H9 (cell line): Measurements from ENCODE around the gene APOLD1. TPM values are rescaled to one million over a fixed set of nuclear protein-coding genes. Genes with fewer than 3 reads are reported as not detected.

ENCODE experiments used
- DNase-seq: peaks from one replicate; pipeline ENCODE4 v3.0.0-alpha.2; 2017
- H2AFZ ChIP-seq: one replicate; pipeline ENCODE4 v1.6.1; 2013; ENCODE audit warnings: mild to moderate bottlenecking, low read length, control low read depth, moderate library complexity
- H2AK5ac ChIP-seq: 2 replicates; pipeline ENCODE4 v1.6.1; 2013; ENCODE audit warnings: low read length, control low read depth, mixed read lengths; ENCODE audit not compliant: insufficient read length
- H2BK120ac ChIP-seq: one replicate; pipeline ENCODE4 v1.6.1; 2013; ENCODE audit warnings: low read depth, mild to moderate bottlenecking, low read length, control low read depth, inconsistent platforms; ENCODE audit not compliant: poor library complexity, severe bottlenecking
- H2BK12ac ChIP-seq: 2 replicates; pipeline ENCODE4 v1.6.1; 2013; ENCODE audit warnings: low read length, control low read depth, mixed read lengths, low read depth; ENCODE audit not compliant: insufficient read length
- H2BK15ac ChIP-seq: 2 replicates; pipeline ENCODE4 v1.6.1; 2013; ENCODE audit warnings: low read depth, low read length, control low read depth
- H2BK20ac ChIP-seq: one replicate; pipeline ENCODE4 v1.6.1; 2013; ENCODE audit warnings: low read depth, mild to moderate bottlenecking, low read length, control low read depth, inconsistent platforms; ENCODE audit not compliant: poor library complexity, severe bottlenecking
- H2BK5ac ChIP-seq: 2 replicates; pipeline ENCODE4 v1.6.1; 2013; ENCODE audit warnings: low read length, control low read depth, mixed read lengths; ENCODE audit not compliant: insufficient read length
- H3K14ac ChIP-seq: 2 replicates; pipeline ENCODE4 v1.6.1; 2013; ENCODE audit warnings: low read length, control low read depth; ENCODE audit not compliant: insufficient read depth
- H3K18ac ChIP-seq: 2 replicates; pipeline ENCODE4 v1.6.1; 2013; ENCODE audit warnings: low read depth, mild to moderate bottlenecking, mixed read lengths, low read length, control low read depth; ENCODE audit not compliant: insufficient read length
- H3K23ac ChIP-seq: 2 replicates; pipeline ENCODE4 v1.6.1; 2013; ENCODE audit warnings: low read length, control low read depth, mixed read lengths, low read depth; ENCODE audit not compliant: insufficient read length
- H3K23me2 ChIP-seq: 2 replicates; pipeline ENCODE4 v1.6.1; 2013; ENCODE audit warnings: low read depth, mild to moderate bottlenecking, mixed read lengths, low read length, control low read depth; ENCODE audit not compliant: insufficient read length, poor library complexity, severe bottlenecking
- H3K27ac ChIP-seq: 2 replicates; pipeline ENCODE4 v1.5.1; 2013; ENCODE audit warnings: low read length, control low read depth, mixed read lengths, low read depth; ENCODE audit not compliant: insufficient read length
- H3K27me3 ChIP-seq: 2 replicates; pipeline ENCODE4 v1.6.1; 2013; ENCODE audit warnings: low read length, control low read depth, inconsistent platforms; ENCODE audit not compliant: insufficient read depth
- H3K4ac ChIP-seq: 2 replicates; pipeline ENCODE4 v1.6.1; 2013; ENCODE audit warnings: low read depth, mild to moderate bottlenecking, control low read depth, inconsistent platforms, low read length, moderate library complexity
- H3K4me1 ChIP-seq: 2 replicates; pipeline ENCODE4 v1.6.1; 2013; ENCODE audit warnings: low read length, control low read depth, inconsistent platforms; ENCODE audit not compliant: insufficient read depth
- H3K4me2 ChIP-seq: 2 replicates; pipeline ENCODE4 v1.6.1; 2013; ENCODE audit warnings: low read length, control low read depth, mixed read lengths; ENCODE audit not compliant: insufficient read length, insufficient read depth
- H3K56ac ChIP-seq: 2 replicates; pipeline ENCODE4 v1.6.1; 2013; ENCODE audit warnings: low read depth, mild to moderate bottlenecking, mixed read lengths, low read length, control low read depth; ENCODE audit not compliant: insufficient read length
- H3K79me1 ChIP-seq: 2 replicates; pipeline ENCODE4 v1.6.1; 2013; ENCODE audit warnings: low read depth, mild to moderate bottlenecking, moderate library complexity, low read length, control low read depth, inconsistent platforms; ENCODE audit not compliant: insufficient read depth, poor library complexity, severe bottlenecking
- H3K79me2 ChIP-seq: 2 replicates; pipeline ENCODE4 v1.6.1; 2013; ENCODE audit warnings: low read length, control low read depth, inconsistent platforms; ENCODE audit not compliant: insufficient read depth
- H3K9ac ChIP-seq: 2 replicates; pipeline ENCODE4 v1.6.1; 2013; ENCODE audit warnings: low read length, control low read depth, mixed read lengths; ENCODE audit not compliant: insufficient read length; ENCODE audit errors: extremely low read depth
- H3K9me3 ChIP-seq: one replicate; pipeline ENCODE4 v1.6.1; 2013; ENCODE audit warnings: low read depth, low read length, inconsistent platforms; ENCODE audit not compliant: control insufficient read depth
- H3T11ph ChIP-seq: one replicate; pipeline ENCODE4 v1.6.1; 2013; ENCODE audit warnings: mild to moderate bottlenecking, low read length, control low read depth, inconsistent platforms
- H4K20me1 ChIP-seq: one replicate; pipeline ENCODE4 v1.6.1; 2013; ENCODE audit not compliant: control insufficient read depth, insufficient read length, insufficient read depth
- H4K5ac ChIP-seq: 2 replicates; pipeline ENCODE4 v1.6.1; 2013; ENCODE audit warnings: low read depth, mild to moderate bottlenecking, mixed read lengths, low read length, control low read depth; ENCODE audit not compliant: insufficient read length
- H4K8ac ChIP-seq: replicated peaks from 2 replicates; pipeline ENCODE4 v1.6.1; 2013; ENCODE audit warnings: low read length, control low read depth, mixed read lengths, low read depth; ENCODE audit not compliant: insufficient read length
- H4K91ac ChIP-seq: 2 replicates; pipeline ENCODE4 v1.6.1; 2013; ENCODE audit warnings: low read depth, mild to moderate bottlenecking, moderate library complexity, mixed read lengths, low read length, control low read depth; ENCODE audit not compliant: insufficient read length
- H3K27ac Mint-ChIP-seq, 3 experiments: 2 replicates in 2 of 3; 3 replicates in 1 of 3; pipeline ENCODE4 v1.8.0; 2020 to 2021; ENCODE audit warnings: mixed read lengths in 3 of 3, mild to moderate bottlenecking in 1 of 3, moderate library complexity in 1 of 3
- H3K27me3 Mint-ChIP-seq: 2 replicates; pipeline ENCODE4 v1.8.0; 2021; ENCODE audit warnings: low read depth, mild to moderate bottlenecking, moderate library complexity, mixed read lengths
- H3K36me3 Mint-ChIP-seq, 3 experiments: 2 replicates in 2 of 3; 3 replicates in 1 of 3; pipeline ENCODE4 v1.8.0; 2020 to 2021; ENCODE audit warnings: low read depth in 3 of 3, mixed read lengths in 3 of 3; ENCODE audit not compliant: insufficient read depth in 1 of 3
- H3K4me1 Mint-ChIP-seq, 2 experiments: 2 replicates each; pipeline ENCODE4 v1.8.0; 2020; ENCODE audit warnings: mixed read lengths in 2 of 2
- H3K4me3 Mint-ChIP-seq, 2 experiments: 2 replicates in 1 of 2; 3 replicates in 1 of 2; pipeline ENCODE4 v1.8.0; 2020 to 2021; ENCODE audit warnings: mild to moderate bottlenecking in 2 of 2, mixed read lengths in 2 of 2, moderate library complexity in 1 of 2
- H3K9me3 Mint-ChIP-seq, 2 experiments: 2 replicates in 1 of 2; 3 replicates in 1 of 2; pipeline ENCODE4 v1.8.0; 2020; ENCODE audit warnings: mild to moderate bottlenecking in 2 of 2, mixed read lengths in 2 of 2, moderate library complexity in 1 of 2
- CTCF ChIP-seq: fragments of 200-600 bp; sonication (generic); conservative IDR thresholded peaks from 3 replicates; pipeline ENCODE4 v1.8.0; 2021; ENCODE audit warnings: antibody characterized with exemption, mild to moderate bottlenecking
- WGBS: extraction: QIAGEN DNeasy Blood & Tissue Kit; methylation state at CpG from one replicate; pipeline ENCODE4 v1.1.7; 2013; ENCODE audit warnings: missing lambda C conversion rate, low lambda C conversion rate, mixed read lengths; ENCODE audit not compliant: insufficient read length; ENCODE audit errors: extremely low coverage; 5-methylcytosine and 5-hydroxymethylcytosine counted together
- total RNA-seq: library from RNA; stranded (reverse); gene quantifications from 2 replicates; pipeline ENCODE4 v1.2.1, GENCODE V29; 2021

The APOLD1 gene
- total RNA-seq, 1 experiment from 2014 or later: 0.48 TPM

DNA sequence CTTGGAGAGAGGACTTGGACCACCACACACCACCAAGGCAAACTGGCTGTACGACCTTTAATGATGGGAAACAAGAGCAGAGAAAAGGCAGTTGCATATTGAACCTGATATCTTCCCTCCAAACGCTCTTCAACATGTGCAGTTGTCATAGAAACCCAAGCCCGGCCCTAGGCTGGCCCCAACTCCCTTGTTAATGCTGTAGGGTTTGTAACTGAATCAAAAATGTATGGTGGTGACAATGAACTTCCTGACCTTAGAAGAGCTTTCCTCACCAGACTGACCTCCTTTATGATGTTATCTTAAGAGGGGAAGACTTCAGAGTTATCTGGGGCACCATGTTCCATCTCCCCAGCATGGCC, 12.3 kb downstream of the APOLD1 start:
- Histone ChIP-seq H3K79me1 (no peaks in the 10 kb centered on the region), H2BK12ac (no peak overlapping the region)

More for the DNA sequence above, 12.3 kb downstream of the APOLD1 start:
- Histone ChIP-seq H2BK5ac (no peak overlapping the region), H3K9me3 (no peaks in the 10 kb centered on the region), H3K23me2 (no peaks in the 10 kb centered on the region), H2BK20ac (no peak overlapping the region), H3K79me2 (no peaks in the 10 kb centered on the region), H4K8ac (no peak overlapping the region), H3K18ac (no peak overlapping the region), H4K20me1 (no peaks in the 10 kb centered on the region), H3T11ph (no peak overlapping the region), H3K9ac (no peak overlapping the region), H2BK15ac (no peak overlapping the region; the same call in 1 of the 2 replicates), H4K91ac (no peak overlapping the region), H3K27ac (no peak overlapping the region), H2BK120ac (no peak overlapping the region), H4K5ac (no peak overlapping the region), H3K4ac (no peak overlapping the region), H3K23ac (no peak overlapping the region), H3K4me2 (no peak overlapping the region), H3K4me1 (no peaks in the 10 kb centered on the region), H3K56ac (no peak overlapping the region), H2AK5ac (no peak overlapping the region), H3K27me3 (no peaks in the 10 kb centered on the region), H3K14ac (no peak overlapping the region), H2AFZ (no peak overlapping the region)
- Mint-ChIP-seq H3K9me3 (no peaks in the 10 kb centered on the region), H3K27ac (peak overlapping the region in 2 of 3 experiments; percentile 1 to 21; a peak in 2 of 7 replicates), H3K36me3 (no peaks in the 10 kb centered on the region; a peak in 2 of 7 replicates), H3K27me3 (peaks cover 5% of the 10 kb centered on the region; the same call in 1 of the 2 replicates), H3K4me1 (peaks cover 7% of the 10 kb centered on the region in 2 experiments), H3K4me3 (no peak overlapping the region)
- no CpG with 5 or more reads among the region's 3 CpGs for WGBS
- TF ChIP-seq CTCF: no peak
- no peak for DNase-seq
